H1 (cell line): ENCODE measurements around the gene GLRX5. TPM values are rescaled to one million over a fixed set of nuclear protein-coding genes. Genes with fewer than 3 reads are reported as not detected.

ENCODE experiments used
- CTCF ChIA-PET: fragments of 300-600 bp; sonication (Branson Sonifier 250); formaldehyde crosslinking; loops from one replicate; lab custom pipeline; 2021; ENCODE audit not compliant: partially characterized antibody; lab: Charles Lee
- POLR2A ChIA-PET: fragments of 300-600 bp; sonication (Branson Sonifier 250); formaldehyde crosslinking; loops from one replicate; lab custom pipeline; 2021; ENCODE audit warnings: inconsistent platforms; ENCODE audit not compliant: partially characterized antibody; lab: Charles Lee
- DNase-seq, 2 experiments: peaks; one replicate each; pipeline versions ENCODE4 v3.0.0 to v3.0.0-alpha.2; 2010 to 2022; ENCODE audit warnings: low spot score in 2 of 2, low read depth in 1 of 2, mixed read lengths in 1 of 2
- FAIRE-seq: peaks from 2 replicates; lab custom pipeline; 2011; peaks lifted over from hg19 to GRCh38; lab: Jason Lieb, UNC
- H2AFZ ChIP-seq: 2 replicates; pipeline ENCODE4 v1.8.1; 2012; ENCODE audit warnings: low read length, inconsistent platforms
- H2AK5ac ChIP-seq: 2 replicates; pipeline ENCODE4 v1.6.1; 2013; ENCODE audit warnings: low read depth, low read length
- H2BK120ac ChIP-seq: replicated peaks from 2 replicates; pipeline ENCODE3; 2013; ENCODE audit warnings: low read depth, low read length, inconsistent platforms
- H2BK12ac ChIP-seq: 2 replicates; pipeline ENCODE4 v1.6.1; 2013; ENCODE audit warnings: low read depth, low read length
- H2BK15ac ChIP-seq: 2 replicates; pipeline ENCODE4 v1.6.1; 2013; ENCODE audit warnings: low read length
- H2BK20ac ChIP-seq: 2 replicates; pipeline ENCODE4 v1.6.1; 2013; ENCODE audit warnings: low read length
- H2BK5ac ChIP-seq: 2 replicates; pipeline ENCODE4 v1.6.1; 2013; ENCODE audit warnings: low read depth, low read length
- H3K14ac ChIP-seq: 2 replicates; pipeline ENCODE4 v1.6.1; 2013; ENCODE audit warnings: inconsistent platforms; ENCODE audit not compliant: insufficient read length
- H3K18ac ChIP-seq: 2 replicates; pipeline ENCODE4 v1.6.1; 2013; ENCODE audit warnings: low read length; ENCODE audit errors: extremely low read depth
- H3K23ac ChIP-seq: 2 replicates; pipeline ENCODE4 v1.6.1; 2013; ENCODE audit warnings: inconsistent platforms; ENCODE audit not compliant: insufficient read length
- H3K23me2 ChIP-seq: 2 replicates; pipeline ENCODE4 v1.6.1; 2013; ENCODE audit warnings: low read depth, low read length
- H3K27ac ChIP-seq: 2 replicates; pipeline ENCODE4 v1.6.1; 2011; ENCODE audit warnings: low read depth, low read length, inconsistent platforms
- H3K27me3 ChIP-seq, 4 experiments: replicated peaks in 1 of 4; 1 replicate in 1 of 4; 2 replicates in 3 of 4; pipeline versions ENCODE4 v1.6.1 to v1.8.1; 2011 to 2013; ENCODE audit warnings: low read length in 3 of 4, mild to moderate bottlenecking in 3 of 4, inconsistent platforms in 2 of 4, mixed read lengths in 2 of 4, moderate library complexity in 1 of 4; ENCODE audit not compliant: control insufficient read depth in 3 of 4, insufficient read depth in 3 of 4; ENCODE audit errors: extremely low read depth in 1 of 4
- H3K36me3 ChIP-seq, 4 experiments: 2 replicates each; pipeline versions ENCODE4 v1.6.1 to v1.8.1; 2011 to 2013; ENCODE audit warnings: mild to moderate bottlenecking in 4 of 4, low read length in 3 of 4, moderate library complexity in 2 of 4, control low read depth in 1 of 4, inconsistent platforms in 1 of 4; ENCODE audit not compliant: insufficient read depth in 4 of 4, control insufficient read depth in 2 of 4
- H3K4ac ChIP-seq: replicated peaks from 2 replicates; pipeline ENCODE3; 2013; ENCODE audit warnings: low read length, low read depth, mixed read lengths, inconsistent platforms; ENCODE audit not compliant: insufficient read length
- H3K4me1 ChIP-seq, 4 experiments: replicated peaks in 1 of 4; 1 replicate in 1 of 4; 2 replicates in 3 of 4; pipeline versions ENCODE4 v1.6.1 to v1.8.1; 2011 to 2013; ENCODE audit warnings: low read length in 3 of 4, inconsistent platforms in 2 of 4, mixed read lengths in 1 of 4; ENCODE audit not compliant: insufficient read depth in 4 of 4, control insufficient read depth in 3 of 4
- H3K4me2 ChIP-seq, 2 experiments: 2 replicates each; pipeline versions ENCODE4 v1.6.1 to v1.8.1; 2011 to 2013; ENCODE audit warnings: low read depth in 2 of 2, low read length in 2 of 2, control low read depth in 1 of 2, inconsistent platforms in 1 of 2, mild to moderate bottlenecking in 1 of 2; ENCODE audit not compliant: insufficient read depth in 1 of 2
- H3K4me3 ChIP-seq, 4 experiments: fragments of 200-600, 300-600 bp in 1 of 4; sonication (generic), shearing (Covaris generic), sonication (Bioruptor Twin) in 1 of 4; 2 replicates each; pipeline versions ENCODE4 v1.5.1 to v1.8.1; 2011 to 2016; ENCODE audit warnings: low read length in 4 of 4, low read depth in 3 of 4, control low read depth in 2 of 4, inconsistent platforms in 2 of 4, mild to moderate bottlenecking in 2 of 4, mixed read lengths in 1 of 4, moderate library complexity in 1 of 4; ENCODE audit not compliant: insufficient read depth in 2 of 4; ENCODE audit errors: extremely low read depth in 1 of 4
- H3K56ac ChIP-seq: replicated peaks from 2 replicates; pipeline ENCODE3; 2013; ENCODE audit warnings: low read depth, mild to moderate bottlenecking, mixed read lengths, low read length, inconsistent platforms; ENCODE audit not compliant: insufficient read length
- H3K79me1 ChIP-seq: 2 replicates; pipeline ENCODE4 v1.6.1; 2013; ENCODE audit warnings: low read depth, low read length, control low read depth
- H3K79me2 ChIP-seq, 2 experiments: 2 replicates each; pipeline versions ENCODE4 v1.6.1 to v1.8.1; 2012 to 2013; ENCODE audit warnings: low read length in 2 of 2, mild to moderate bottlenecking in 2 of 2, inconsistent platforms in 1 of 2; ENCODE audit not compliant: insufficient read depth in 2 of 2, control insufficient read depth in 1 of 2
- H3K9ac ChIP-seq, 4 experiments: replicated peaks in 1 of 4; 1 replicate in 1 of 4; 2 replicates in 3 of 4; pipeline versions ENCODE4 v1.6.1 to v1.8.1; 2011 to 2013; ENCODE audit warnings: low read depth in 3 of 4, low read length in 3 of 4, control low read depth in 2 of 4, mild to moderate bottlenecking in 2 of 4, moderate library complexity in 2 of 4, inconsistent platforms in 1 of 4; ENCODE audit errors: extremely low read depth in 1 of 4
- H3K9me3 ChIP-seq, 2 experiments: 2 replicates each; pipeline versions ENCODE4 v1.6.1 to v1.8.1; 2012 to 2013; ENCODE audit warnings: mild to moderate bottlenecking in 2 of 2, moderate library complexity in 2 of 2, control low read depth in 1 of 2, inconsistent platforms in 1 of 2, low read depth in 1 of 2, low read length in 1 of 2, mixed read lengths in 1 of 2; ENCODE audit not compliant: insufficient read depth in 2 of 2
- H4K20me1 ChIP-seq, 2 experiments: replicated peaks in 1 of 2; 2 replicates each; pipeline versions ENCODE3 to v1.8.1; 2011 to 2013; ENCODE audit warnings: inconsistent platforms in 2 of 2, low read length in 2 of 2, mild to moderate bottlenecking in 1 of 2; ENCODE audit not compliant: insufficient read depth in 2 of 2, control insufficient read depth in 1 of 2
- H4K5ac ChIP-seq: 2 replicates; pipeline ENCODE4 v1.6.1; 2013; ENCODE audit warnings: low read length, low read depth, mixed read lengths, inconsistent platforms; ENCODE audit not compliant: insufficient read length
- H4K8ac ChIP-seq: 2 replicates; pipeline ENCODE4 v1.8.0; 2013; ENCODE audit warnings: mild to moderate bottlenecking, moderate library complexity, low read length, inconsistent platforms; ENCODE audit not compliant: insufficient read depth; ENCODE audit errors: extremely low read depth
- H4K91ac ChIP-seq: replicated peaks from 2 replicates; pipeline ENCODE3; 2013; ENCODE audit warnings: low read length, mixed read lengths, inconsistent platforms; ENCODE audit not compliant: insufficient read length
- CREB1 ChIP-seq: IDR thresholded peaks from 2 replicates; pipeline ENCODE4 v1.6.1; 2012; ENCODE audit warnings: inconsistent platforms
- KDM5A ChIP-seq: fragments of 200-600 bp; IDR thresholded peaks from 2 replicates; pipeline ENCODE4 v1.7.1; 2012; ENCODE audit warnings: mild to moderate bottlenecking, low read length, inconsistent platforms, mixed read lengths
- SAP30 ChIP-seq: fragments of 300-600 bp; sonication (generic); IDR thresholded peaks from 2 replicates; pipeline ENCODE4 v1.7.1; 2012; ENCODE audit warnings: low read length, moderate library complexity, mild to moderate bottlenecking, inconsistent platforms; ENCODE audit not compliant: insufficient read depth, insufficient replicate concordance
- SIN3A ChIP-seq, 2 experiments: IDR thresholded peaks in 1 of 2; conservative IDR thresholded peaks in 1 of 2; 2 replicates each; pipeline ENCODE4 v1.6.1; 2011 to 2012; ENCODE audit warnings: low read length in 2 of 2, improper control_type of control experiment in 1 of 2, low read depth in 1 of 2, mild to moderate bottlenecking in 1 of 2
- SIX5 ChIP-seq: IDR thresholded peaks from 2 replicates; pipeline ENCODE4 v1.6.1; 2011; ENCODE audit warnings: mild to moderate bottlenecking, low read depth, low read length
- SP1 ChIP-seq: IDR thresholded peaks from 2 replicates; pipeline ENCODE4 v1.6.1; 2011; ENCODE audit warnings: low read depth, low read length
- SRF ChIP-seq: IDR thresholded peaks from 2 replicates; pipeline ENCODE4 v1.6.1; 2011; ENCODE audit warnings: mild to moderate bottlenecking, low read depth, low read length, moderate library complexity
- YY1 ChIP-seq: IDR thresholded peaks from 2 replicates; pipeline ENCODE4 v1.6.1; 2011; ENCODE audit warnings: low read depth, mild to moderate bottlenecking, low read length
- WGBS, 2 experiments: shearing (Covaris generic) in 1 of 2; methylation state at CpG; one replicate each; pipeline versions ENCODE4 v1.1.6 to v1.1.7; 2013 to 2015; ENCODE audit warnings: low lambda C conversion rate in 2 of 2, mixed read lengths in 2 of 2, inconsistent platforms in 1 of 2, low coverage in 1 of 2, missing lambda C conversion rate in 1 of 2; ENCODE audit not compliant: insufficient replicate concordance in 2 of 2, insufficient coverage in 1 of 2, insufficient read length in 1 of 2; ENCODE audit errors: extremely low coverage in 1 of 2, missing lambda C conversion rate in 1 of 2; 5-methylcytosine and 5-hydroxymethylcytosine counted together
- polyA plus RNA-seq, 7 experiments: library from polyadenylated mRNA; depleted of rRNA in 3 of 7; stranded (reverse) in 5 of 7; unstranded in 2 of 7; fragments of >200 nt in 5 of 7; fragments of 200-250 nt in 2 of 7; gene quantifications; 1 replicate in 5 of 7; 2 replicates in 1 of 7; 4 replicates in 1 of 7; pipeline versions ENCODE4 v1.2.1 to v1.2.3, GENCODE V29; 2011 to 2013; ENCODE audit warnings: missing spikeins in 2 of 7, mixed read lengths in 2 of 7
- total RNA-seq: library from RNA; stranded (reverse); fragmentation: NEBNext Ultra II Directional; extraction: Animal tissue kit (Norgen Biotek cat#: 25700); gene quantifications from 2 replicates; pipeline ENCODE4 v1.2.1, GENCODE V29; 2021

GLRX5 gene
- total and polyA plus RNA-seq, 2 of the 8 experiments (the other 6 are each of a cell fraction or from before 2014, with no cell fraction given), result 70.1 to 88.8 TPM

- no peak overlapping the region for H2BK120ac ChIP-seq
- 85% methylated on average over 14 of the region's 14 CpGs; no CpG with 5 or more reads in 1 of the 2 experiments for WGBS, 2 experiments
- POLR2A ChIA-PET, result no interaction called here
- H3K4me1 ChIP-seq, result 0 out of 7 replicates have a peak, but pooled peaks cover 0 to 3% (median 0%) of the 10 kb centered on the region in 4 experiments
- no peak overlapping the region for H3K9ac ChIP-seq
- no peak overlapping the region for H4K91ac ChIP-seq
- no peak overlapping the region for H2BK20ac ChIP-seq
- no peak overlapping the region for H3K4me3 ChIP-seq
- no peak overlapping the region for H4K8ac ChIP-seq
- H3K18ac ChIP-seq, result no peak overlapping the region
- no peaks in the 10 kb centered on the region; a peak in 1 of 7 replicates for H3K27me3 ChIP-seq
- no peaks in the 10 kb centered on the region for H3K36me3 ChIP-seq
- no peaks in the 10 kb centered on the region for H3K9me3 ChIP-seq
- H4K20me1 ChIP-seq, result no peaks in the 10 kb centered on the region
- H3K27ac ChIP-seq, result no peak overlapping the region
- no peaks in the 10 kb centered on the region for H3K79me2 ChIP-seq
- 0 out of 2 replicates have a peak overlapping the region, but pooled peaks have one; percentile 35 for H2BK5ac ChIP-seq
- no peak overlapping the region for H2BK12ac ChIP-seq
- no peaks in the 10 kb centered on the region for H3K23me2 ChIP-seq
- no peak overlapping the region for H2AK5ac ChIP-seq
- no peak overlapping the region for H3K14ac ChIP-seq
- no peak overlapping the region for H2BK15ac ChIP-seq
- no peak for FAIRE-seq
- H4K5ac ChIP-seq, result no peak overlapping the region
- no peak for TF ChIP-seq SIX5
- no peak for TF ChIP-seq SRF
- no peak for TF ChIP-seq SAP30
- no peak for TF ChIP-seq SP1
- no peak for TF ChIP-seq CREB1
- TF ChIP-seq KDM5A, result no peak
- TF ChIP-seq YY1, result no peak
- no peak for TF ChIP-seq SIN3A (conservative IDR thresholded peaks at IDR 0.05 in 1 of 2, IDR thresholded peaks at IDR 0.05 in 1 of 2; ENCODE audit: low read depth in 1 of 2, low read length in 2 of 2)
- no peak overlapping the region for H3K4me2 ChIP-seq
- H3K56ac ChIP-seq, result no peak overlapping the region
- H3K4ac ChIP-seq, result no peak overlapping the region
- DNase-seq, result no peak
- H2AFZ ChIP-seq, result no peak overlapping the region
- CTCF ChIA-PET, result interaction anchor here (0.7 to 3.4 kb wide), 4 partner anchors 9 to 55 kb away, joined by 3 to 9 read pairs (median 5); no protein-coding TSS in a partner anchor
- H3K79me1 ChIP-seq, result no peaks in the 10 kb centered on the region
- H3K23ac ChIP-seq, result no peak overlapping the region
Observed at GRCh38 chr14:95500201-95500681, 34.6 kb upstream of the GLRX5 start.
